Measurements from ENCODE around the gene SLC25A20. TPM values are rescaled to one million over a fixed set of nuclear protein-coding genes. Genes with fewer than 3 reads are reported as not detected.

The SLC25A20 gene
- polyA plus RNA-seq, 1 donor from 2014 or later: 13.7 TPM

DNA sequence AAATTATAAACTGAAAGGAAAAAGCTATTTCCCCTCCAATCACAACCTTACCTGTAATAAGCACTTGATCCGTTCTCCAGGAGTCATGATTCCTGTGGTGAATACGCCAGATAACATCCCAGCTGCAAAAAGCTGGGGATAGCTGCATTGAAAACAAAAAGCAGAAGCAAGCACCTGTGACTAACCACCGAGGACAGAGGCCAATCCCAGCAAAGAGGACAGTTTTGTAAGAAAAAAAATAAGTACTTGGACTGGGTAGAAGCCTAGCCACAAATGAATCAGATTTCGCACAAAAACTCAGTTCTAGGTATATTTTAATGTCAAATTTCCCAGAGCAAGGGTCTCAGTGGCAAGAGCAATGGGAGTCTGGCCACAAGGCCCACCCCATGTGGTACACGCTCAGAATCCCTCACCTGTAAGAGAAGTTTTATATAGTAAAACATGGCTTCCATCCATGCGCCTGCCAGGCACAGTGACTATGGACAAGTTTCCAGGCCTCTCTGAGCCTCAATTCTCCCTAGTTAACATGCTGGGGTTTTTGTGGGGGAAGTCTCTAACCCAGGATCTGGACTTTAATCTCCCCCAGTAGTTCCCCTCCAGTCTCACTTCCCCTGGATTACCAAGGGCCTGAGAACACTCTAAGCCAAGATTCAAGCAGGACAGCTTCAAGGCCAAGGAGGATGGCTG is 19.2 kb downstream of the SLC25A20 start:
- Mint-ChIP-seq H3K27me3 (no peaks in the 10 kb centered on the region), H3K36me3 (peaks cover 3% of the 10 kb centered on the region), H3K4me1 (peaks cover 0 to 10% (median 9%) of the 10 kb centered on the region in 3 donors), H3K9me3 (no peaks in the 10 kb centered on the region), H3K4me3 (no peak overlapping the region), H3K27ac (peak overlapping the region in 1 of 3 donors; percentile 73)

DNA sequence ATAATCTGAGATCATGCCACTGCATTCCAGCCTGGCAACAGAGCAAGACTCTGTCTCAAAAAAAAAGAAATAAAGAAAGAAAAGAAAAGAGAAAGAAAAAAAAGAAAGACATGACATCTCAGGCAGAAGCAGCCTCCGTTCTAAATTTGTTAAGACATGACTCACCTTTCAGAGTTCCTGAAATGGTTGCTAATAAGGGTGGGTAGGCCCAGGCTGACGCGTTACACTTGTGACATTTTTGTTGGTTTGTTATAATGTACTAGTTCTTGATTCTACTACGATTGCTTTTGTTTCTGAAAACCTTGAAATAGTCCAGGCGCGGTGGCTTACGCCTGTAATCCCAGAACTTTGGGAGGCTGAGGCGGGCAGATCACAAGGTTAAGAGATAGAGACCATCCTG is 21.0 kb downstream of the SLC25A20 start:
- Mint-ChIP-seq H3K27ac (no peak overlapping the region), H3K4me3 (no peak overlapping the region), H3K9me3 (no peaks in the 10 kb centered on the region), H3K36me3 (peaks cover 1% of the 10 kb centered on the region), H3K4me1 (peaks cover 0 to 10% (median 9%) of the 10 kb centered on the region in 3 donors), H3K27me3 (no peaks in the 10 kb centered on the region)

DNA sequence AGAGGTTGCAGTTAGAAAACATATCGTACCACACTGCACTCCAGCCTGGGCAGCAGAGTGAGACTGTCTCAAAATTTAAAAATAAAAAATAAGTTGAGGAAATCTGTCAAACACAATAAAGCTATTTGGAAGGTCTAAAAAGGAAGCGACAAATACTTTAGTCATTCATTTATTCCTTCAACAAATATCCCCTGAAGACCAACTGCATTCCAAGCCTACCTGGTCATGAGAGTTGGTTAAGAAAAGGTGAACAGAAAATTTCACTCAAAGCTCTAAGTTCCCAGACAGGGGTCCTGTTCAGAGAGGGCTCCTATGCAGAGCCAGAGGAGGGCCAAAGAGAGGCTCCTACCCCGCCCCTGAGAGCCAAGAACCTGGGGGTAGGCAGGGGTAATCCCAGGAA is 35.6 kb downstream of the SLC25A20 start:
- Mint-ChIP-seq H3K4me3 (no peak overlapping the region), H3K27me3 (no peaks in the 10 kb centered on the region)

DNA sequence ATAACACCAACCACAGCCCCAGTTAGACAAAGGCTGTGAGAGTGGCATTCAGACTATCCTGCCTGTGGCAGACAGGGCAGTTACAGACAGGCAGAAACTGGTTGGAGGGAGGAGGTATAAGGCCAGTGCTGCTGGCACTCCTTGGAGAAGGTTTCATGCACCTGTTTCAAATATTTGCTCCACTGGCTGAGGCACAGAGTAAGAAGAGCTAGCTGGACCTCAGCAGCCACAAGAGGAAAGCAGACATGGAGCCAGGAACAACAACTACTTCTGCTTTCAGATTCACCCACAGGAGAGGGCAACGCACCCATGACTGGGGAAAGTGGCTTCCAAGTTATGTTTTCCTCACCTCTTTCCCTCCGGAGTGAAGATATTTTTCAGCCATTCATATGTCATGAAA is 39.5 kb downstream of the SLC25A20 start:
- H3K27ac Mint-ChIP-seq: peak overlapping the region in 1 of 3 donors; percentile 63
- peaks cover 0 to 2% (median 0%) of the 10 kb centered on the region in 3 donors for H3K4me1 Mint-ChIP-seq
- no peaks in the 10 kb centered on the region for H3K9me3 Mint-ChIP-seq
- no peaks in the 10 kb centered on the region for H3K27me3 Mint-ChIP-seq
- peak overlapping the region in 1 of 4 donors; percentile 54 for H3K4me3 Mint-ChIP-seq
- H3K36me3 Mint-ChIP-seq: peaks cover 3% of the 10 kb centered on the region

More for the DNA sequence above, 35.6 kb downstream of the SLC25A20 start:
- Mint-ChIP-seq H3K36me3 (peaks cover 6% of the 10 kb centered on the region), H3K9me3 (no peaks in the 10 kb centered on the region), H3K4me1 (peaks cover 0 to 2% (median 0%) of the 10 kb centered on the region in 3 donors), H3K27ac (no peak overlapping the region)

- no peaks in the 10 kb centered on the region for H3K9me3 Mint-ChIP-seq
- peak overlapping the region in 1 of 3 donors; percentile 63 for H3K27ac Mint-ChIP-seq
- H3K4me3 Mint-ChIP-seq: no peak overlapping the region
- no peaks in the 10 kb centered on the region for H3K27me3 Mint-ChIP-seq
- H3K36me3 Mint-ChIP-seq: peaks cover 3% of the 10 kb centered on the region
- peaks cover 0 to 2% (median 0%) of the 10 kb centered on the region in 3 donors for H3K4me1 Mint-ChIP-seq
These were observed 40.0 kb downstream of the SLC25A20 start for GRCh38 chr3:48858709-48859108.

DNA sequence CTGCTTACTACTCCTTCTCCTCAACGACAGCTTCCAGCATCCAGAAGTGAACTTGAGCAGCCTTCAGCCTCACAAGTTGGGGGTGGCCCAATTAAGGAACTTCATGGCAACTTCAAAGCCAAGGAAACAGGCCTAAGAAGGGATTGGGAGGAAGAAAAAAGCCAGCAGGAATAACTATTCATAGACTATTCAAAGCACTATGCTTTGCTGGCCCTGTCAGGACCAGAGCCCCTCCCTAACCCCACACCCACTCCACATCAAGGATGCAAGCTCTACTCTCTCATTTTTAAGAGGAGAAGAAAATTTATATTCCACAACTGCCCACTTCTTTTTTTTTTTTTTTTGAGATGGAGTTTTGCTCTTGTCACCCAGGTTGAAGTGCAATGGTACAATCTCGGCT is 41.0 kb downstream of the SLC25A20 start:
- Mint-ChIP-seq H3K4me3 (no peak overlapping the region), H3K36me3 (peaks cover 3% of the 10 kb centered on the region), H3K4me1 (peaks cover 0 to 2% (median 0%) of the 10 kb centered on the region in 3 donors), H3K27ac (peak overlapping the region in 1 of 3 donors; percentile 16), H3K27me3 (no peaks in the 10 kb centered on the region), H3K9me3 (no peaks in the 10 kb centered on the region)

DNA sequence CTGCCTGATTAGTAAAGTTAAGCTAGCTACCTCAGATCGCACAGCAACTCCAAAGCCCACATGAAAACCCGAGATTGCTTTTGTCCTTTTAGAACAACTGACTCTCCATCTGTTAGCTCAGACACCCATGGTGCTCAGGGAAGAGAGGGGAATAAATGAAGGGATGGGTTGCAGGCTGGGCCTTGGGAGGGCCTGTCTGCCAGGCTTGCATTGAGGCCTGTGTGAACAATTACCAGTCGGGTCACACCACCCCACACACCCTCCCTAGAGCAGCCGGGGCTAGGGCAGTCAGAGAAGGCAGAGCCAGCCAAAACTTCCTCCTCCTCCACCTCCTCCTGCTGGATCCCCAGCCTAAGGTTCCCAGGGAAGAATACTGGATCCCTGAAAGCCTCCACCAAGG is 42.2 kb downstream of the SLC25A20 start:
- no peaks in the 10 kb centered on the region for H3K27me3 Mint-ChIP-seq
- H3K9me3 Mint-ChIP-seq: no peaks in the 10 kb centered on the region
- H3K4me1 Mint-ChIP-seq: no peaks in the 10 kb centered on the region
- H3K36me3 Mint-ChIP-seq: no peaks in the 10 kb centered on the region
- H3K27ac Mint-ChIP-seq: peak overlapping the region in 1 of 3 donors; percentile 19
- no peak overlapping the region for H3K4me3 Mint-ChIP-seq

DNA sequence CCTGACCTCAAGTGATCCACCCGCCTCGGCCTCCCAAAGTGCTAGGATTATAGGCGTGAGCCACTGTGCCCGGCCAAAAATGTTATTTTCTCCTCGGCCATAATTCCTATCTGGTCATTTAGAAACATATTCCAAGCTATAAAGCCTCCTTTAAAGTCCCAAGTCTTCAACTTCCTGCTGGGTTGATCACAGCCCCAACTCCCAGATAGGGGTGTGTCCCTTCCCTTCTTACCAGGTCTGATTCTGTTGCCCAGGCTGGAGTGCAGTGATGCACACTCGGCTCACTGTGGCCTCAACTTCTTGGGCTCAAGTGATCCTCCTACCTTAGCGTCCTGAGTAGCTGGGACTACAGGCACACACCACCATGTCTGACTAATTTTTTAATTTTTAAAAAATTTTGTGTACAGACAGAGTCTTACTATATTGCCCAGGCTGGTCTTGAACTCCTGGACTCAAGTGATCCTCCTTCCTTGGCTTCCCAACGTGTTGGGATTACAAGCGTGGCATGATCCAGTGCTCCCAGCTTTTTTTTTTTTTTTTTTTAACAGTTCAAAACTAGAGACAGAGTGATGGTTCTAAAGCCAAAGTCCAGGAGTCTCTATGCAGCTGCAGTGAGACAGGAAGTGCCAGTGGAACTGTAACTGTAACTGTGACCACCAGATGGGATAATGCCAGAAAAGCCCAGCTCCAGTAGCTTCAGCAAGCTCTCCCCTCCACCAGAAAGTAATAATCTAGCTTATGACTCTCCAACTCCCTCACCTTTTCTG is 42.8 kb downstream of the SLC25A20 start:
- peak overlapping the region in 1 of 3 donors; percentile 19 for H3K27ac Mint-ChIP-seq
- H3K27me3 Mint-ChIP-seq: no peaks in the 10 kb centered on the region
- H3K36me3 Mint-ChIP-seq: no peaks in the 10 kb centered on the region
- H3K4me1 Mint-ChIP-seq: no peaks in the 10 kb centered on the region
- H3K9me3 Mint-ChIP-seq: no peaks in the 10 kb centered on the region
- no peak overlapping the region for H3K4me3 Mint-ChIP-seq

- H3K27me3 Mint-ChIP-seq: no peaks in the 10 kb centered on the region
- H3K4me1 Mint-ChIP-seq: peaks cover 6 to 9% (median 8%) of the 10 kb centered on the region in 3 donors
- H3K9me3 Mint-ChIP-seq: no peaks in the 10 kb centered on the region
- no peaks in the 10 kb centered on the region for H3K36me3 Mint-ChIP-seq
- no peak overlapping the region for H3K27ac Mint-ChIP-seq
- no peak overlapping the region for H3K4me3 Mint-ChIP-seq
These were observed 46.5 kb downstream of the SLC25A20 start for GRCh38 chr3:48852151-48852550.

- H3K4me3 Mint-ChIP-seq: peak overlapping the region in 1 of 4 donors; percentile 60
- H3K9me3 Mint-ChIP-seq: no peaks in the 10 kb centered on the region
- H3K36me3 Mint-ChIP-seq: no peaks in the 10 kb centered on the region
- H3K27ac Mint-ChIP-seq: no peak overlapping the region
- peaks cover 8 to 16% (median 13%) of the 10 kb centered on the region in 3 donors for H3K4me1 Mint-ChIP-seq
- H3K27me3 Mint-ChIP-seq: no peaks in the 10 kb centered on the region
These were observed 47.3 kb downstream of the SLC25A20 start for GRCh38 chr3:48851407-48851806.

DNA sequence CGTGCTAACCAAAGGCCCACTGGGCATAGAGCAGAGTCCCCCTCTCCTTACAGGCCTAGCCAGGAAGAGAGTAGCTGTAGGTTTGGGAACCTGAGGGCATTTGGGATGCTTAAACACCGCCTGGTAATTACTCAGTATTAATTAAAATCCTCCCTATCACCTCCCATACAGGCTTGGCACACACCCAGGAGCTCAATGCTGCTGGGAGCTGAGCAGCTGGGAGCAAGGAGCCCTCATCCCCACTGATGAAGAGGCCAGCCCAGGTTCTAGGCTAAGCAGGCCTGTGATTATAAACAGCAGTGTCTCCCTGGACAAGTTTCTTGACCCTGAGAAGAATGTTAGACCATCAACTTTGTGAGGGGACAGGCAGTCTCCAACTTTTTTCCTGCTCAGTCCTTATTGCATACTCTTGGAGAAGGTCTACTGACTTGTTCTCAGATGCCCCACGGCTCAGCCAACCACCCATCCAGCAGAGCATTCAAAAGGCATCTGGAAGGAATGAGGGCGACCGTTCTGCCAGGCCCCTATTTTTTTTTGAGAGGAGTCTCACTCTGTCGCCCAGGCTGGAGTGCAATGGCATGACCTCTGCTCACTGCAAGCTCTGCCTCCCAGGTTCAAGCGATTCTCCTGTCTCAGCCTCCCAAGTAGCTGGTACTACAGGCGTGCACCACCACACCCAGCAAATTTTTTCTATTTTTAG is 49.7 kb downstream of the SLC25A20 start:
- Mint-ChIP-seq H3K4me3 (peak overlapping the region in 1 of 4 donors; percentile 93), H3K36me3 (no peaks in the 10 kb centered on the region), H3K9me3 (no peaks in the 10 kb centered on the region), H3K27me3 (no peaks in the 10 kb centered on the region), H3K27ac (peak overlapping the region; percentile 32 to 97 (median 50)), H3K4me1 (peaks cover 12 to 23% (median 20%) of the 10 kb centered on the region in 3 donors)

- H3K9me3 Mint-ChIP-seq: no peaks in the 10 kb centered on the region
- H3K27me3 Mint-ChIP-seq: no peaks in the 10 kb centered on the region
- H3K27ac Mint-ChIP-seq: peak within 1 kb of the TSS; percentile 93 to 97 (median 97)
- H3K36me3 Mint-ChIP-seq: no peaks in the 10 kb centered on the region
- H3K4me1 Mint-ChIP-seq: peaks cover 12 to 23% (median 20%) of the 10 kb centered on the region in 3 donors
- H3K4me3 Mint-ChIP-seq: peak within 1 kb of the TSS; percentile 89 to 99 (median 96)
These were observed 50.9 kb downstream of the SLC25A20 start, which contains the start of gene PRKAR2A for GRCh38 chr3:48847504-48848423. TSS of gene PRKAR2A (minus strand) at chr3:48847874. CDS start at chr3:48847596, 278 bp downstream.

DNA sequence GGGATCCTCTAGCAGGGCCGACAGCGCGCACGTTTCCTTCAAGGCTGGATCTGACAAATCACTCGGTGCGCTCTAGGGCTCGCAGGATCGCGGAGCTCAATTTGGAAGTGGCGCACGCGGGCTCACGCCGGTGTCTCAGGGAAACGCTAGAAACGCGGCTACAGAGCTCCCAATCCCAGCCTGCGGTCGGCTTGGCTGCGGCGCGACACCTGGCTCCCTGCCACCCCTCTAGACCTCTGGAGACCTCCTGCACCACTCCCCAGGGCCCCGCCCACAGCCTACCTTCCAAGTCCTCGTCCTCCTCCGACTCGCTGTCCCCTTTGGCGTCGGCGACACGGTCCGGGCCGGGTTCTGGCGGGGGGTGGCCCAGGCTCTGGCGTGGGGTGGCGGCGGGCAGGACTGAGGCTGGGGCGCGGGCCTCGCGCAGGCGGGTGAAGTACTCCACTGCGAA is 51.6 kb downstream of the SLC25A20 start:
- Mint-ChIP-seq H3K36me3 (no peaks in the 10 kb centered on the region), H3K9me3 (no peaks in the 10 kb centered on the region), H3K4me3 (peak overlapping the region; percentile 89 to 99 (median 96)), H3K4me1 (peaks cover 12 to 23% (median 20%) of the 10 kb centered on the region in 3 donors), H3K27me3 (no peaks in the 10 kb centered on the region), H3K27ac (peak overlapping the region; percentile 63 to 97 (median 93))

DNA sequence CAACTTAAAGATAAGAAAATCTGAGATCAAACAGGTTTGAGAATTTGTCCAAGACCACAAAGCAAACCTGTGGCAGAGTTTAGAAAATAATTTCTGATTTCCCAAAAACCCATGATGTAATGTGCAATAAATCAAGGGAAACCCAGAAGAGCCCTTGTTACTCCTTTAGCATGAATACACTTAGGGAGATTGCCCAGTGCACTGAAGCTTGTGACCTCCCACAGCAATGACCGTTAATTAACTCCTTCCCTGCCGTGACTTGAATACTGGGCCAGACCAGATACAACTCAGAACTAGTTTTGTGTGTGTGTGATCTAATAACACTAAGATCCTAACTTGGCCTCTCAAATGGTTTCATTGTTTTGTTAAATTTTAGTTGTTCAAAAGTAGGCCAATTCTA is 53.5 kb downstream of the SLC25A20 start:
- Mint-ChIP-seq H3K27ac (peak overlapping the region in 1 of 3 donors; percentile 1), H3K9me3 (no peaks in the 10 kb centered on the region), H3K36me3 (no peaks in the 10 kb centered on the region), H3K4me1 (peaks cover 12 to 23% (median 21%) of the 10 kb centered on the region in 3 donors), H3K27me3 (no peaks in the 10 kb centered on the region), H3K4me3 (peak overlapping the region; percentile 44 to 93 (median 66))

All from IgD-negative memory B cell (primary cell).